Spleen (tissue), 7 donors: Measurements from ENCODE around the gene ATF6.

Source experiments
- CTCF ChIP-seq, 11 experiments: fragments of 200-600 bp in 7 of 11; fragments of 450-650 bp in 4 of 11; sonication (generic) in 4 of 11; IDR thresholded peaks in 8 of 11; conservative IDR thresholded peaks in 3 of 11; 1 replicate in 7 of 11; 2 replicates in 4 of 11; pipeline versions ENCODE4 v1.4.0 to v1.8.0; 2016 to 2021; ENCODE audit warnings: antibody characterized with exemption in 11 of 11, inconsistent platforms in 4 of 11, mild to moderate bottlenecking in 1 of 11
- POLR2A ChIP-seq, 3 donors: fragments of 450-650 bp; IDR thresholded peaks; one replicate each; pipeline ENCODE4 v1.5.1; 2017; ENCODE audit warnings: antibody characterized with exemption in 3 of 3, mild to moderate bottlenecking in 1 of 3
- POLR2AphosphoS5 ChIP-seq, 3 donors: sonication (generic); formaldehyde crosslinking; IDR thresholded peaks; one replicate each; pipeline ENCODE4 v1.5.1; 2017; ENCODE audit warnings: antibody characterized with exemption in 3 of 3
- donor health status: DM: no; HTN: no; CAD: no; lungs with moderate emphysema.
- donor health status: DM: no; HTN: no; CAD: no.
- donor health status: DM: no; HTN: no; CAD: no.

DNA sequence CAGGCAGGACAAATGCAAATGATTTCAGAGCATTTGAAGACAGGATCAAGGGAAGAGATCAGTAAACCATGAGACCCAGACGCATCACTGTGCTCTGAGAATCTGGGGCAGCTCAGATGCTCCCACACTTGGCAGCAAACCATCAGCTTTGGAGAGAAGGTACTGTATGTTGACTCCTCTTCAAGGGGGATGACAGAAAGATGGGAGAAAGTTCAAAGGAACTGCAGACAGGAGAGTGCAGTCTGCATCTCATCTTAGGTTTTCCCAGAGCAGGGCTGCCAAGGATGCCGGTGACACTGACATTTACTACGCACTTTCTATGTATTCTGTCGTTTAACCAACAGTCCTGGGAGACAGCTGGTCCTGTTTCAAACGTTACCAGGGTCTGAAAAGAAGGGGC lies 221.8 kb downstream of the ATF6 start:
- no peak for TF ChIP-seq CTCF (IDR thresholded peaks at IDR 0.05 in 8 of 11, conservative IDR thresholded peaks at IDR 0.05 in 3 of 11)
- TF ChIP-seq POLR2A (IDR thresholded peaks at IDR 0.05): no peak
- TF ChIP-seq POLR2AphosphoS5 (IDR thresholded peaks at IDR 0.05): no peak
